Dermis microvascular lymphatic vessel endothelial cell (primary cell): ENCODE measurements around the gene C2orf92. TPM values are rescaled to one million over a fixed set of nuclear protein-coding genes. Genes with fewer than 3 reads are reported as not detected.
"Not testable (repeated sequence)": the region's sequence is repeated elsewhere in the genome, so short reads cannot be mapped to it uniquely, and the experiment has no call there.

Source experiments
- DNase-seq, 2 donors: peaks; one replicate each; pipeline versions ENCODE4 v3.0.0 to v3.0.0-alpha.2; 2010; ENCODE audit warnings: low read depth in 2 of 2
- total RNA-seq: library from RNA; depleted of rRNA; stranded (reverse); fragments of >200 nt; gene quantifications from 2 replicates; pipeline ENCODE4 v1.2.1, GENCODE V29; 2014

Gene C2orf92
- total RNA-seq, 1 donor from 2014 or later: 1.5 TPM

GRCh38 chr2:97693476-97693875, 24.0 kb downstream of the C2orf92 start:
- DNase-seq: no peak

- no peak for DNase-seq
Measured at GRCh38 chr2:97695744-97696143, 26.2 kb downstream of the C2orf92 start.

- peak; percentile 70 to 85 for DNase-seq
Measured at GRCh38 chr2:97697252-97698235, 28.0 kb downstream of the C2orf92 start.

GRCh38 chr2:97698530-97698929, 29.0 kb downstream of the C2orf92 start:
- no peak for DNase-seq

GRCh38 chr2:97699765-97700444, 30.4 kb downstream of the C2orf92 start:
- DNase-seq: peak; percentile 33 to 60

GRCh38 chr2:97701186-97701585, 31.7 kb downstream of the C2orf92 start:
- DNase-seq: no peak

GRCh38 chr2:97701851-97702465, 32.4 kb downstream of the C2orf92 start:
- no peak for DNase-seq

- DNase-seq: no peak
Measured at GRCh38 chr2:97702731-97703470, 33.4 kb downstream of the C2orf92 start.

GRCh38 chr2:97703741-97704140, 34.2 kb downstream of the C2orf92 start:
- DNase-seq: no peak

GRCh38 chr2:97704989-97705388, 35.5 kb downstream of the C2orf92 start:
- DNase-seq: no peak

- DNase-seq: no peak
Measured at GRCh38 chr2:97706112-97706511, 36.6 kb downstream of the C2orf92 start.

GRCh38 chr2:97706708-97707345, 37.3 kb downstream of the C2orf92 start:
- no peak for DNase-seq

GRCh38 chr2:97707362-97708047, 38.0 kb downstream of the C2orf92 start:
- DNase-seq: no peak

GRCh38 chr2:97708048-97708380, 38.5 kb downstream of the C2orf92 start:
- DNase-seq: no peak

GRCh38 chr2:97708608-97709007, 39.1 kb downstream of the C2orf92 start:
- DNase-seq: no peak

GRCh38 chr2:97711394-97711711, 41.8 kb downstream of the C2orf92 start:
- no peak for DNase-seq

- DNase-seq: not testable (repeated sequence)
Measured at GRCh38 chr2:97712175-97712574, 42.7 kb downstream of the C2orf92 start.

- no peak for DNase-seq
Measured at GRCh38 chr2:97712693-97713295, 43.3 kb downstream of the C2orf92 start.

GRCh38 chr2:97713296-97714083, 44.0 kb downstream of the C2orf92 start, which contains the start of gene ZAP70:
Gene ZAP70 (plus strand): TSS chr2:97713576. CDS start chr2:97724037, 10,461 bp downstream.
- DNase-seq: no peak
